CD14-positive monocyte (primary cell): ENCODE data around the gene DNAH9. TPM values are rescaled to one million over a fixed set of nuclear protein-coding genes. Genes with fewer than 3 reads are reported as not detected.

Experiments used
- DNase-seq, 3 donors: peaks; one replicate each; pipeline ENCODE4 v3.0.0-alpha.2; 2011 to 2022
- H2AFZ ChIP-seq: 2 replicates; pipeline ENCODE4 v1.6.0; 2012; ENCODE audit warnings: mild to moderate bottlenecking, low read depth, low read length, inconsistent platforms; ENCODE audit not compliant: insufficient read depth, poor library complexity, severe bottlenecking
- H3K27ac ChIP-seq, 2 donors: 1 replicate in 1 of 2; 2 replicates in 1 of 2; pipeline ENCODE4 v1.5.1; 2012 to 2013; ENCODE audit warnings: low read length in 2 of 2, control low read depth in 1 of 2, inconsistent platforms in 1 of 2, low read depth in 1 of 2, mild to moderate bottlenecking in 1 of 2
- H3K27me3 ChIP-seq, 2 donors: one replicate each; pipeline versions ENCODE4 v1.6.0 to v1.6.1; 2011 to 2013; ENCODE audit warnings: low read length in 2 of 2; ENCODE audit not compliant: control insufficient read depth in 2 of 2, insufficient read depth in 2 of 2
- H3K36me3 ChIP-seq, 2 donors: replicated peaks in 1 of 2; 1 replicate in 1 of 2; 2 replicates in 1 of 2; pipeline versions ENCODE4 v1.5.1 to v1.6.1; 2012 to 2013; ENCODE audit warnings: low read length in 2 of 2, control low read depth in 1 of 2, inconsistent platforms in 1 of 2, mild to moderate bottlenecking in 1 of 2; ENCODE audit not compliant: insufficient read depth in 2 of 2, control insufficient read depth in 1 of 2
- H3K4me1 ChIP-seq, 2 donors: 1 replicate in 1 of 2; 2 replicates in 1 of 2; pipeline versions ENCODE4 v1.5.1 to v1.6.1; 2012 to 2013; ENCODE audit warnings: low read length in 2 of 2, control low read depth in 1 of 2, inconsistent platforms in 1 of 2, mild to moderate bottlenecking in 1 of 2, moderate library complexity in 1 of 2; ENCODE audit not compliant: insufficient read depth in 2 of 2, control insufficient read depth in 1 of 2
- H3K4me2 ChIP-seq: replicated peaks from 2 replicates; pipeline ENCODE3; 2012; ENCODE audit warnings: low read length, moderate library complexity, mild to moderate bottlenecking; ENCODE audit not compliant: poor library complexity, severe bottlenecking; ENCODE audit errors: extremely low read depth
- H3K4me3 ChIP-seq, 3 experiments: fragments of 200-600 bp in 1 of 3; sonication (generic) in 1 of 3; replicated peaks in 1 of 3; 1 replicate in 2 of 3; 2 replicates in 1 of 3; pipeline ENCODE4 v1.5.1; 2011 to 2013; ENCODE audit warnings: low read length in 3 of 3, mild to moderate bottlenecking in 3 of 3, control low read depth in 2 of 3, low read depth in 2 of 3, inconsistent platforms in 1 of 3, moderate library complexity in 1 of 3
- H3K79me2 ChIP-seq: 2 replicates; pipeline ENCODE4 v1.6.0; 2012; ENCODE audit warnings: mild to moderate bottlenecking, control low read depth, inconsistent platforms, low read length, moderate library complexity; ENCODE audit not compliant: insufficient read depth
- H3K9ac ChIP-seq: 2 replicates; pipeline ENCODE4 v1.6.0; 2017; ENCODE audit warnings: low read length, mild to moderate bottlenecking; ENCODE audit not compliant: insufficient read depth, poor library complexity, severe bottlenecking
- H3K9me3 ChIP-seq, 2 donors: replicated peaks in 1 of 2; 1 replicate in 1 of 2; 2 replicates in 1 of 2; pipeline versions ENCODE4 v1.5.1 to v1.6.1; 2012 to 2013; ENCODE audit warnings: low read length in 2 of 2, control low read depth in 1 of 2; ENCODE audit not compliant: control insufficient read depth in 1 of 2, insufficient read depth in 1 of 2
- H4K20me1 ChIP-seq: 2 replicates; pipeline ENCODE4 v1.6.0; 2012; ENCODE audit warnings: mild to moderate bottlenecking, low read length, control low read depth, moderate library complexity; ENCODE audit not compliant: insufficient read depth
- H3K27ac Mint-ChIP-seq, 7 donors: one replicate each; pipeline ENCODE4 v1.8.0; 2020; ENCODE audit warnings: mild to moderate bottlenecking in 7 of 7, mixed read lengths in 7 of 7, moderate library complexity in 6 of 7, inconsistent platforms in 2 of 7
- H3K27me3 Mint-ChIP-seq, 3 donors: one replicate each; pipeline ENCODE4 v1.8.0; 2021 to 2022; ENCODE audit warnings: low read depth in 3 of 3, mild to moderate bottlenecking in 3 of 3, mixed read lengths in 3 of 3, moderate library complexity in 3 of 3, inconsistent platforms in 1 of 3
- H3K36me3 Mint-ChIP-seq, 2 donors: one replicate each; pipeline ENCODE4 v1.8.0; 2020; ENCODE audit warnings: mixed read lengths in 2 of 2, inconsistent platforms in 1 of 2, mild to moderate bottlenecking in 1 of 2
- H3K4me1 Mint-ChIP-seq: one replicate; pipeline ENCODE4 v1.8.0; 2020; ENCODE audit warnings: mild to moderate bottlenecking, mixed read lengths
- H3K4me3 Mint-ChIP-seq, 2 donors: one replicate each; pipeline ENCODE4 v1.8.0; 2020; ENCODE audit warnings: mild to moderate bottlenecking in 2 of 2, mixed read lengths in 2 of 2, moderate library complexity in 1 of 2
- H3K9me3 Mint-ChIP-seq, 7 donors: one replicate each; pipeline ENCODE4 v1.8.0; 2020 to 2022; ENCODE audit warnings: mixed read lengths in 7 of 7, mild to moderate bottlenecking in 6 of 7, moderate library complexity in 6 of 7, inconsistent platforms in 2 of 7
- CTCF ChIP-seq: fragments of 200-600 bp; IDR thresholded peaks from one replicate; pipeline ENCODE4 v1.8.0; 2022; ENCODE audit warnings: antibody characterized with exemption, mild to moderate bottlenecking
- WGBS: methylation state at CpG from one replicate; pipeline ENCODE4 v1.1.5; 2013; ENCODE audit warnings: missing lambda C conversion rate; ENCODE audit not compliant: insufficient coverage; 5-methylcytosine and 5-hydroxymethylcytosine counted together
- intact Hi-C, 2 donors: fragments of 100-400 bp; cut with micrococcal nuclease; formaldehyde crosslinking; loops; one replicate each; pipeline versions ENCODE4 v1.15.0 to v1.15.1; 2023
- polyA plus RNA-seq, 3 donors: library from polyadenylated mRNA; depleted of rRNA in 1 of 3; unstranded in 2 of 3; stranded (reverse) in 1 of 3; fragments of 300-500 nt in 2 of 3; fragments of >200 nt in 1 of 3; fragmentation: Illumina TruSeq in 2 of 3; gene quantifications; 1 replicate in 2 of 3; 2 replicates in 1 of 3; pipeline ENCODE4 v1.2.3, GENCODE V29; 2012 to 2021

DNAH9 gene
- polyA plus RNA-seq, 3 donors: not detected

- Histone ChIP-seq H3K79me2 (no peaks in the 10 kb centered on the region), H3K9ac (no peak overlapping the region), H4K20me1 (no peaks in the 10 kb centered on the region), H3K4me3 (no peak overlapping the region), H3K9me3 (peaks cover 14 to 44% of the 10 kb centered on the region in 2 donors), H3K27ac (no peak overlapping the region), H3K36me3 (no peaks in the 10 kb centered on the region), H2AFZ (no peak overlapping the region), H3K4me1 (no peaks in the 10 kb centered on the region), H3K4me2 (no peak overlapping the region), H3K27me3 (no peaks in the 10 kb centered on the region)
- Mint-ChIP-seq H3K27ac (no peak overlapping the region), H3K4me3 (no peak overlapping the region), H3K27me3 (peaks cover 0 to 3% (median 0%) of the 10 kb centered on the region in 3 donors), H3K9me3 (peaks cover 5 to 31% (median 20%) of the 10 kb centered on the region in 7 donors), H3K4me1 (no peaks in the 10 kb centered on the region), H3K36me3 (no peaks in the 10 kb centered on the region)
- intact Hi-C loops: no loop called here
- WGBS: 89% methylated on average over 8 of the region's 15 CpGs
- no peak for DNase-seq
- no peak for TF ChIP-seq CTCF
Measured at GRCh38 chr17:11736613-11737312, 138.5 kb downstream of the DNAH9 start.

GRCh38 chr17:11737313-11737679 lies 139.0 kb downstream of the DNAH9 start:
- Histone ChIP-seq H3K9me3 (peaks cover 12 to 38% of the 10 kb centered on the region in 2 donors), H4K20me1 (no peaks in the 10 kb centered on the region), H3K9ac (no peak overlapping the region), H3K27me3 (no peaks in the 10 kb centered on the region), H3K4me3 (no peak overlapping the region), H3K4me1 (no peaks in the 10 kb centered on the region), H3K4me2 (no peak overlapping the region), H3K79me2 (no peaks in the 10 kb centered on the region), H3K27ac (no peak overlapping the region), H2AFZ (no peak overlapping the region), H3K36me3 (no peaks in the 10 kb centered on the region)
- intact Hi-C loops: no loop called here
- Mint-ChIP-seq H3K4me3 (no peak overlapping the region), H3K9me3 (peaks cover 5 to 28% (median 20%) of the 10 kb centered on the region in 7 donors), H3K4me1 (no peaks in the 10 kb centered on the region), H3K27me3 (peaks cover 0 to 3% (median 0%) of the 10 kb centered on the region in 3 donors), H3K27ac (no peak overlapping the region), H3K36me3 (no peaks in the 10 kb centered on the region)
- no peak for DNase-seq
- TF ChIP-seq CTCF: no peak
- 77% methylated on average over 5 of the region's 5 CpGs for WGBS
